T-helper 9 cell (primary cell): ENCODE results near the gene TCF3.
A peak's percentile ranks its signal among the peaks of the same experiment; 100 is the strongest.
"Not testable (repeated sequence)": the region's sequence is repeated elsewhere in the genome, so short reads cannot be mapped to it uniquely, and the experiment has no call there.

Source experiments
- DNase-seq: peaks from one replicate; pipeline ENCODE4 v3.0.0-alpha.2; 2020
- total RNA-seq, 2 donors: gene quantifications; one replicate each; lab custom pipeline; 2026; lab: John Stamatoyannopoulos, UW

The TCF3 gene
- 47.3 to 71.4 reads per million in 2 donors for total RNA-seq

GRCh38 chr19:1652471-1653299 is at the start of gene TCF3:
Gene TCF3, minus strand, starts transcription at chr19:1652615. Its CDS starts 2,367 bp downstream, at chr19:1650248.
- DNase-seq: peak; percentile 96

GRCh38 chr19:1700733-1701663 is 48.6 kb upstream of the TCF3 start:
- no peak for DNase-seq

- DNase-seq: no peak
These were observed 47.8 kb upstream of the TCF3 start for GRCh38 chr19:1699998-1700732.

- no peak for DNase-seq
These were observed 47.0 kb upstream of the TCF3 start for GRCh38 chr19:1699386-1699785.

GRCh38 chr19:1698636-1699035 is 46.2 kb upstream of the TCF3 start:
- no peak for DNase-seq

- not testable (repeated sequence) for DNase-seq
These were observed 43.1 kb upstream of the TCF3 start for GRCh38 chr19:1695481-1695880.

- no peak for DNase-seq
These were observed 39.3 kb upstream of the TCF3 start for GRCh38 chr19:1691589-1692290.

GRCh38 chr19:1690699-1691307 is 38.4 kb upstream of the TCF3 start:
- DNase-seq: peak; percentile 42

GRCh38 chr19:1685785-1686184 is 33.4 kb upstream of the TCF3 start:
- not testable (repeated sequence) for DNase-seq

GRCh38 chr19:1685046-1685445 is 32.6 kb upstream of the TCF3 start:
- DNase-seq: no peak

GRCh38 chr19:1684573-1684912 is 32.1 kb upstream of the TCF3 start:
- no peak for DNase-seq

- DNase-seq: no peak
These were observed 31.6 kb upstream of the TCF3 start for GRCh38 chr19:1683869-1684572.

- DNase-seq: no peak
These were observed 28.6 kb upstream of the TCF3 start for GRCh38 chr19:1680976-1681375.

GRCh38 chr19:1678073-1678472 is 25.7 kb upstream of the TCF3 start:
- no peak for DNase-seq

GRCh38 chr19:1676351-1677266 is 24.2 kb upstream of the TCF3 start:
- no peak for DNase-seq

- DNase-seq: no peak
These were observed 23.4 kb upstream of the TCF3 start for GRCh38 chr19:1675633-1676350.

- DNase-seq: no peak
These were observed 21.9 kb upstream of the TCF3 start for GRCh38 chr19:1674293-1674679.

- DNase-seq: no peak
These were observed 21.4 kb upstream of the TCF3 start for GRCh38 chr19:1673645-1674292.
